ENCODE results near the gene NUPR2.
"Not testable (repeated sequence)": the region's sequence is repeated elsewhere in the genome, so short reads cannot be mapped to it uniquely, and the experiment has no call there.

NUPR2 gene

GRCh38 chr7:56104138-56104537, 12.1 kb downstream of the NUPR2 start:
- H2AK5ac ChIP-seq (ENCODE audit: low read depth, low read length); H3K4ac ChIP-seq (ENCODE audit: low read length); H2BK120ac ChIP-seq (ENCODE audit: low read depth, low read length); H2BK15ac ChIP-seq (ENCODE audit: low read length); H3K4me3 ChIP-seq (ENCODE audit: low read length in 2 of 2); H3K79me1 ChIP-seq (ENCODE audit: low read depth, low read length); H3K4me2 ChIP-seq (ENCODE audit: insufficient read depth, low read length, poor library complexity, severe bottlenecking); H4K91ac ChIP-seq (ENCODE audit: low read depth, low read length, poor library complexity); H3K18ac ChIP-seq (ENCODE audit: low read length); H3K14ac ChIP-seq (ENCODE audit: low read length); H3K27ac ChIP-seq (replicated peaks; ENCODE audit: low read length); H3K4me1 ChIP-seq (ENCODE audit: control insufficient read depth in 2 of 2, insufficient read depth in 1 of 2, low read depth in 1 of 2, low read length in 2 of 2); H3K23ac ChIP-seq (ENCODE audit: low read depth, low read length, poor library complexity); H3K9ac ChIP-seq (ENCODE audit: low read depth, low read length, poor library complexity); H3K27me3 ChIP-seq (ENCODE audit: control insufficient read depth in 3 of 3, insufficient read depth in 3 of 3, low read depth in 1 of 3, low read length in 3 of 3); DNase-seq (ENCODE audit: low spot score); H3K9me3 ChIP-seq (replicated peaks in 1 of 2; ENCODE audit: control insufficient read depth in 2 of 2, insufficient read depth in 1 of 2, low read depth in 1 of 2, low read length in 2 of 2); H3K36me3 ChIP-seq (replicated peaks in 1 of 2; ENCODE audit: control insufficient read depth in 2 of 2, insufficient read depth in 2 of 2, low read length in 2 of 2); H2BK5ac ChIP-seq (ENCODE audit: low read length); H2AFZ ChIP-seq (ENCODE audit: low read length); H2BK12ac ChIP-seq (ENCODE audit: low read length); H4K8ac ChIP-seq (ENCODE audit: low read depth, low read length): not testable (repeated sequence)
- no CpG with 5 or more reads among the region's 9 CpGs for WGBS, 2 donors (ENCODE audit: extremely low coverage in 2 of 2, insufficient read length in 2 of 2, insufficient replicate concordance in 1 of 2)

DNA sequence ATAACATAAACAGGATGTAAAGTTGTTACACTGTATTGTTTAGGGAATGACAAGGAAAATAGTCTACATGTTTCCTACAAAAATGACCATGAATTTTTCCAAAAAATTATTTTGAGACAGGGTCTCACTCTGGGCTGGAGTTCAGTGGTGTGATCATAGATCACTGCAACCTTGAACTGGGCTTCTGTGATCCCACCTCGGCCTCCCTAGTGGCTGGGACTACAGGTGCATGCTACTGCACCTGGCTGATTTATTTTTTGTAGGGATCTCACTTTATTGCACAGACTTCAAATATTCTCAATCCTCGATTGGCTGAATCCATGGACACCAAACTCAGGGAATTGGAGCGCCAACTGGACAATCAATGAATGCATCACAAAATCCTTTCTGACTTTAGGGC, 16.6 kb downstream of the NUPR2 start:
- Histone ChIP-seq H3K4ac (ENCODE audit: low read length) (no peak overlapping the region), H2BK15ac (ENCODE audit: low read length) (no peak overlapping the region), H3K27me3 (ENCODE audit: control insufficient read depth in 3 of 3, insufficient read depth in 3 of 3, low read depth in 1 of 3, low read length in 3 of 3) (no peaks in the 10 kb centered on the region), H2BK5ac (ENCODE audit: low read length) (no peak overlapping the region), H3K23ac (ENCODE audit: low read depth, low read length, poor library complexity) (no peak overlapping the region), H3K79me1 (ENCODE audit: low read depth, low read length) (no peaks in the 10 kb centered on the region), H2AK5ac (ENCODE audit: low read depth, low read length) (no peak overlapping the region), H2AFZ (ENCODE audit: low read length) (no peak overlapping the region), H2BK120ac (ENCODE audit: low read depth, low read length) (no peak overlapping the region), H3K4me1 (ENCODE audit: control insufficient read depth in 2 of 2, insufficient read depth in 1 of 2, low read depth in 1 of 2, low read length in 2 of 2) (no peaks in the 10 kb centered on the region), H3K27ac (replicated peaks; ENCODE audit: low read length) (no peak overlapping the region), H3K9me3 (replicated peaks in 1 of 2; ENCODE audit: control insufficient read depth in 2 of 2, insufficient read depth in 1 of 2, low read depth in 1 of 2, low read length in 2 of 2) (no peaks in the 10 kb centered on the region), H3K14ac (ENCODE audit: low read length) (no peak overlapping the region), H3K36me3 (replicated peaks in 1 of 2; ENCODE audit: control insufficient read depth in 2 of 2, insufficient read depth in 2 of 2, low read length in 2 of 2) (peaks cover 0 to 5% of the 10 kb centered on the region in 2 donors), H3K9ac (ENCODE audit: low read depth, low read length, poor library complexity) (no peak overlapping the region), H4K91ac (ENCODE audit: low read depth, low read length, poor library complexity) (no peak overlapping the region), H3K4me3 (ENCODE audit: low read length in 2 of 2) (no peak overlapping the region), H3K4me2 (ENCODE audit: insufficient read depth, low read length, poor library complexity, severe bottlenecking) (no peak overlapping the region), H2BK12ac (ENCODE audit: low read length) (no peak overlapping the region), H4K8ac (ENCODE audit: low read depth, low read length) (no peak overlapping the region), H3K18ac (ENCODE audit: low read length) (no peak overlapping the region)
- DNase-seq (ENCODE audit: low spot score), result no peak
- WGBS, 2 donors (ENCODE audit: extremely low coverage in 2 of 2, insufficient read length in 2 of 2, insufficient replicate concordance in 1 of 2), result no CpG with 5 or more reads among the region's 3 CpGs

- not testable (repeated sequence) for H3K27ac ChIP-seq (replicated peaks; ENCODE audit: low read length); H2AFZ ChIP-seq (ENCODE audit: low read length); H3K27me3 ChIP-seq (ENCODE audit: control insufficient read depth in 3 of 3, insufficient read depth in 3 of 3, low read depth in 1 of 3, low read length in 3 of 3); H3K4ac ChIP-seq (ENCODE audit: low read length); H3K4me1 ChIP-seq (ENCODE audit: control insufficient read depth in 2 of 2, insufficient read depth in 1 of 2, low read depth in 1 of 2, low read length in 2 of 2); H4K91ac ChIP-seq (ENCODE audit: low read depth, low read length, poor library complexity); H3K9ac ChIP-seq (ENCODE audit: low read depth, low read length, poor library complexity); H3K18ac ChIP-seq (ENCODE audit: low read length); H2BK120ac ChIP-seq (ENCODE audit: low read depth, low read length); H3K9me3 ChIP-seq (replicated peaks in 1 of 2; ENCODE audit: control insufficient read depth in 2 of 2, insufficient read depth in 1 of 2, low read depth in 1 of 2, low read length in 2 of 2); H2AK5ac ChIP-seq (ENCODE audit: low read depth, low read length); H4K8ac ChIP-seq (ENCODE audit: low read depth, low read length); H3K4me3 ChIP-seq (ENCODE audit: low read length in 2 of 2); H2BK15ac ChIP-seq (ENCODE audit: low read length); H3K23ac ChIP-seq (ENCODE audit: low read depth, low read length, poor library complexity); H2BK12ac ChIP-seq (ENCODE audit: low read length); H3K14ac ChIP-seq (ENCODE audit: low read length); H3K36me3 ChIP-seq (replicated peaks in 1 of 2; ENCODE audit: control insufficient read depth in 2 of 2, insufficient read depth in 2 of 2, low read length in 2 of 2); H2BK5ac ChIP-seq (ENCODE audit: low read length); H3K79me1 ChIP-seq (ENCODE audit: low read depth, low read length); DNase-seq (ENCODE audit: low spot score); H3K4me2 ChIP-seq (ENCODE audit: insufficient read depth, low read length, poor library complexity, severe bottlenecking)
- WGBS, 2 donors (ENCODE audit: extremely low coverage in 2 of 2, insufficient read length in 2 of 2, insufficient replicate concordance in 1 of 2), result no CpG with 5 or more reads among the region's 8 CpGs
Observed at GRCh38 chr7:56098187-56099008, 17.8 kb downstream of the NUPR2 start.

DNA sequence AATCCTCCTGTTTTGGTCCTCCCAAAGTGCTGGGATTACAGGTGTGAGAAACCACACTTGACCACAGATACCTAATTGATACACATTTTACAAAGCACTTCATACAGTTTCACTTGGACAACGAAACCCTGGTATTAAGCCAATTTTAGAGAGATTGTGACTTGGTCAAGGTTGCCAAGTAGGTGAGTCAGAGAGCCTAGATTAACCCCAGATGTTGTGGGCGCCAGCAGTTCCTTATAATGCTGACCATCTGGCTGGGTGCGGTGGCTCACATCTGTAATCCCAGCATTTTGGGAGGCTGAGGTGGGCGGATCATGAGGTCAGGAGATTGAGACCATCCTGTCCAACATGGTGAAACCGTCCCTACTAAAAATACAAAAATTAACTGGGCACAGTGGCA, 18.5 kb downstream of the NUPR2 start:
- no peak overlapping the region for H4K8ac ChIP-seq (ENCODE audit: low read depth, low read length)
- H3K18ac ChIP-seq (ENCODE audit: low read length), result no peak overlapping the region
- H3K27me3 ChIP-seq (ENCODE audit: control insufficient read depth in 3 of 3, insufficient read depth in 3 of 3, low read depth in 1 of 3, low read length in 3 of 3), result no peaks in the 10 kb centered on the region
- no peak overlapping the region for H2BK12ac ChIP-seq (ENCODE audit: low read length)
- H3K36me3 ChIP-seq (replicated peaks in 1 of 2; ENCODE audit: control insufficient read depth in 2 of 2, insufficient read depth in 2 of 2, low read length in 2 of 2), result no peaks in the 10 kb centered on the region
- no peak overlapping the region for H3K4ac ChIP-seq (ENCODE audit: low read length)
- no peak overlapping the region for H3K4me2 ChIP-seq (ENCODE audit: insufficient read depth, low read length, poor library complexity, severe bottlenecking)
- H2BK120ac ChIP-seq (ENCODE audit: low read depth, low read length), result no peak overlapping the region
- no peak overlapping the region for H3K14ac ChIP-seq (ENCODE audit: low read length)
- H3K27ac ChIP-seq (replicated peaks; ENCODE audit: low read length), result no peak overlapping the region
- no peaks in the 10 kb centered on the region for H3K79me1 ChIP-seq (ENCODE audit: low read depth, low read length)
- H3K9ac ChIP-seq (ENCODE audit: low read depth, low read length, poor library complexity), result no peak overlapping the region
- no peak overlapping the region for H2BK15ac ChIP-seq (ENCODE audit: low read length)
- no CpG with 5 or more reads among the region's 5 CpGs for WGBS, 2 donors (ENCODE audit: extremely low coverage in 2 of 2, insufficient read length in 2 of 2, insufficient replicate concordance in 1 of 2)
- H3K9me3 ChIP-seq (replicated peaks in 1 of 2; ENCODE audit: control insufficient read depth in 2 of 2, insufficient read depth in 1 of 2, low read depth in 1 of 2, low read length in 2 of 2), result no peaks in the 10 kb centered on the region
- DNase-seq (ENCODE audit: low spot score), result no peak
- no peak overlapping the region for H2AK5ac ChIP-seq (ENCODE audit: low read depth, low read length)
- no peak overlapping the region for H2AFZ ChIP-seq (ENCODE audit: low read length)
- no peak overlapping the region for H3K4me3 ChIP-seq (ENCODE audit: low read length in 2 of 2)
- H3K4me1 ChIP-seq (ENCODE audit: control insufficient read depth in 2 of 2, insufficient read depth in 1 of 2, low read depth in 1 of 2, low read length in 2 of 2), result no peaks in the 10 kb centered on the region
- no peak overlapping the region for H3K23ac ChIP-seq (ENCODE audit: low read depth, low read length, poor library complexity)
- no peak overlapping the region for H2BK5ac ChIP-seq (ENCODE audit: low read length)
- H4K91ac ChIP-seq (ENCODE audit: low read depth, low read length, poor library complexity), result no peak overlapping the region

Measured in neuronal stem cell (in vitro differentiated cells).